Progenitor cell of endocrine pancreas (in vitro differentiated cells): ENCODE measurements around the gene BEND7. TPM values are rescaled to one million over a fixed set of nuclear protein-coding genes. Genes with fewer than 3 reads are reported as not detected.

Experiments used
- DNase-seq: peaks from one replicate; pipeline ENCODE4 v3.0.0; 2021; ENCODE audit warnings: low spot score; ENCODE audit not compliant: unreplicated experiment
- H3K27ac Mint-ChIP-seq: 2 replicates; pipeline ENCODE4 v1.8.0; 2021; ENCODE audit warnings: mild to moderate bottlenecking, moderate library complexity, mixed read lengths
- H3K27me3 Mint-ChIP-seq: 2 replicates; pipeline ENCODE4 v1.8.0; 2021; ENCODE audit warnings: mixed read lengths
- H3K36me3 Mint-ChIP-seq: 2 replicates; pipeline ENCODE4 v1.8.0; 2022; ENCODE audit warnings: mixed read lengths; ENCODE audit not compliant: insufficient read depth
- H3K4me1 Mint-ChIP-seq: 2 replicates; pipeline ENCODE4 v1.8.0; 2021; ENCODE audit warnings: low read depth, mixed read lengths
- H3K4me3 Mint-ChIP-seq: 2 replicates; pipeline ENCODE4 v1.8.0; 2021; ENCODE audit warnings: low read depth, mild to moderate bottlenecking, moderate library complexity, mixed read lengths
- H3K9me3 Mint-ChIP-seq: 2 replicates; pipeline ENCODE4 v1.8.0; 2021; ENCODE audit warnings: low read depth, mixed read lengths
- total RNA-seq: library from RNA; stranded (reverse); gene quantifications from 2 replicates; pipeline ENCODE4 v1.2.1, GENCODE V29; 2021
- TF ChIP-seq, protein P1 (sequence below): fragments of 200-600 bp; sonication (generic); IDR thresholded peaks from one replicate; pipeline ENCODE4 v1.5.0; 2021; ENCODE audit warnings: antibody characterized with exemption, mild to moderate bottlenecking; ENCODE audit not compliant: unreplicated experiment

Gene BEND7
- total RNA-seq, 1 donor from 2014 or later: 47.8 TPM

DNA sequence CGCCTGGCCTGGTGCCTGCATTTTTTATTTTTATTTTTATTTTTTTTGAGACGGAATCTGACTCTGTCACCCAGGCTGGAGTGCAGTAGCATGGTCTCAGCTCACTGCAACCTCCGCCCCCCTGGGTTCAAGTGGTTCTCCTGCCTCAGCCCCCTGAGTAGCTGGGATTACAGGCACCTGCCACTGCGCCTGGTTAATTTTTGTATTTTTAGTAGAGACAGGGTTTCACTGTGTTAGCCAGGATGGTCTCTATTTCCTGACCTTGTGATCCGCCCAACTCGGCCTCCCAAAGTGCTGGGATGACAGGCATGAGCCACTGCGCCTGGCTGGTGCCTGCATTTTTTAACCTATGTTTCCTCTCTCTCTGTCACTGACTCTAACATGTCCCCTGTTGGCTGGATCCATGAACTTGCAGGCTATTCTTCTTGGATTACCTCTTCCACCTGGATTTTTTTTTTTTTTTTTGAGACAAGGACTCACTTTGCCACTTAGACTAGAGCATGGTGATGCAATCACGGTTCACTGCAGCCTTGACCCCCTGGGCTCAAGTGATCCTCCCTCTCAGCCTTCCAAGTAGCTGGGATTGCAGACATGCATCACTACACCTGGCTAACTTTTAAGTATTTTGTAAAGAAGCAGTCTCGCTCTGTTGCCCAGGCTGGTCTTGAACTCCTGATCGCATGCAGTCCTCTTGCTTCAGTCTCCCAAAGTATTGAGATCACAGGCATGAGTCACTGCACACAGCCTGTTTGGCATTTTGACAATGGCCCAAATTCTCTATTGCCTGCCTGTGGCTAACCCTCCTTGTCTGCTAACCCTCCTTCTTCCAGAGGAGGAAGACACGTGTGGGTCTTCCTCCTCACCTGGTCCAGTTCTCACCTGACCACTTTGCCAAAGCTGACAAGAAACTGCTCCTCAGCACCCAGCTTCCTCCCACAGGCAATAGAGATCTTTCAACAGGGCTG is 34.9 kb upstream of the BEND7 start:
- Mint-ChIP-seq H3K9me3 (peaks cover 12% of the 10 kb centered on the region), H3K27me3 (peaks cover 7% of the 10 kb centered on the region), H3K27ac (no peak overlapping the region), H3K4me3 (no peak overlapping the region), H3K4me1 (no peaks in the 10 kb centered on the region), H3K36me3 (no peaks in the 10 kb centered on the region)
- TF ChIP-seq, protein P1, sequence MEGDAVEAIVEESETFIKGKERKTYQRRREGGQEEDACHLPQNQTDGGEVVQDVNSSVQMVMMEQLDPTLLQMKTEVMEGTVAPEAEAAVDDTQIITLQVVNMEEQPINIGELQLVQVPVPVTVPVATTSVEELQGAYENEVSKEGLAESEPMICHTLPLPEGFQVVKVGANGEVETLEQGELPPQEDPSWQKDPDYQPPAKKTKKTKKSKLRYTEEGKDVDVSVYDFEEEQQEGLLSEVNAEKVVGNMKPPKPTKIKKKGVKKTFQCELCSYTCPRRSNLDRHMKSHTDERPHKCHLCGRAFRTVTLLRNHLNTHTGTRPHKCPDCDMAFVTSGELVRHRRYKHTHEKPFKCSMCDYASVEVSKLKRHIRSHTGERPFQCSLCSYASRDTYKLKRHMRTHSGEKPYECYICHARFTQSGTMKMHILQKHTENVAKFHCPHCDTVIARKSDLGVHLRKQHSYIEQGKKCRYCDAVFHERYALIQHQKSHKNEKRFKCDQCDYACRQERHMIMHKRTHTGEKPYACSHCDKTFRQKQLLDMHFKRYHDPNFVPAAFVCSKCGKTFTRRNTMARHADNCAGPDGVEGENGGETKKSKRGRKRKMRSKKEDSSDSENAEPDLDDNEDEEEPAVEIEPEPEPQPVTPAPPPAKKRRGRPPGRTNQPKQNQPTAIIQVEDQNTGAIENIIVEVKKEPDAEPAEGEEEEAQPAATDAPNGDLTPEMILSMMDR: no peak
- no peak for DNase-seq

DNA sequence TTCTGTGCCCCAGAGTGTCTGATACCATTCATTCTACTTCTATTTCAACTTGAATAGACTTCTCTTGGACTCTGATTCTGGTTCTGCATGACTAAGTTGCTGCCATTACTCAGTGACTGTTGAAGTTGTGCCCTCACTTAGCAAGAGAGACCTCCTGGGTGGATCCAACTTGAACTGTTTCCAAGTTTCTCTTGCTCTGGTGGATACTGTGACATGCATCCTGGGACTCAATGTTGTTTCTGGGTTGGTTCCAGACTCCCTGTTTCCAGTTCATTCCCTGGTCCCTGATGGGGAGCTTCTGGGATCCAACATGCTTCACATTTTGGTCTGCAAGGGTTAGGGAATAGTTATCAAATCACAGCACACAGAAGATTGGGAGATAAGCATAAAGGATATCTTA is 31.8 kb upstream of the BEND7 start:
- DNase-seq: no peak
- H3K27me3 Mint-ChIP-seq: peaks cover 4% of the 10 kb centered on the region
- H3K36me3 Mint-ChIP-seq: peaks cover 2% of the 10 kb centered on the region
- TF ChIP-seq, protein P1: no peak
- no peak overlapping the region for H3K27ac Mint-ChIP-seq
- H3K4me1 Mint-ChIP-seq: peaks cover 3% of the 10 kb centered on the region
- H3K4me3 Mint-ChIP-seq: no peak overlapping the region
- H3K9me3 Mint-ChIP-seq: peaks cover 24% of the 10 kb centered on the region

DNA sequence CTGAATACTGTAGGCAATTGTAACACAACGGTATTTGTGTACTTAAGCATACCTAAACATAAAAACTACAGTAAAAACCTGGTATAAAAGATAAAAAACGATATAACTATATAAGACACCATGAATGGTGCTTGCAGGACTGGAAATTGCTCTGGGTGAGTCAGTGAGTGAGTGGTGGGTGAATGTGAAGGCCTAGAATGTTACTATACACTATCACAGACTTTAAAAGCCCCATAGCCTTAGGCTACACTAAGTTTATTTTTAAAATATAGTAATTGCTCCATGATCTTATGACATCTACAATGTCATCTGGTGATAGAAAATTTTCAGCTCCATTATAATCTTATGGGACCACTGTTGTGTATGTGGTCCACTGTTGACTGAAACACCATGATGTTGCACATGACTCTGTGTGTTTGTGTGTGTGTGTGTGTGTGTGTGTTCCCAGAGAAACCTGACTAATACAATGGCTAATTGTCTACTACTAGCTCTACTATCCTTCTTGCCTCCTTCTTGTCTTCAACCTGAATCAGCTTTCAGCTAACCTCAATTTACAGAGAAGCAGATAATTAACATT is 30.4 kb upstream of the BEND7 start:
- Mint-ChIP-seq H3K36me3 (peaks cover 2% of the 10 kb centered on the region), H3K4me3 (no peak overlapping the region), H3K4me1 (peaks cover 3% of the 10 kb centered on the region), H3K27me3 (peaks cover under 1% of the 10 kb centered on the region), H3K9me3 (peaks cover 17% of the 10 kb centered on the region), H3K27ac (no peak overlapping the region)
- DNase-seq: no peak
- TF ChIP-seq, protein P1: no peak

DNA sequence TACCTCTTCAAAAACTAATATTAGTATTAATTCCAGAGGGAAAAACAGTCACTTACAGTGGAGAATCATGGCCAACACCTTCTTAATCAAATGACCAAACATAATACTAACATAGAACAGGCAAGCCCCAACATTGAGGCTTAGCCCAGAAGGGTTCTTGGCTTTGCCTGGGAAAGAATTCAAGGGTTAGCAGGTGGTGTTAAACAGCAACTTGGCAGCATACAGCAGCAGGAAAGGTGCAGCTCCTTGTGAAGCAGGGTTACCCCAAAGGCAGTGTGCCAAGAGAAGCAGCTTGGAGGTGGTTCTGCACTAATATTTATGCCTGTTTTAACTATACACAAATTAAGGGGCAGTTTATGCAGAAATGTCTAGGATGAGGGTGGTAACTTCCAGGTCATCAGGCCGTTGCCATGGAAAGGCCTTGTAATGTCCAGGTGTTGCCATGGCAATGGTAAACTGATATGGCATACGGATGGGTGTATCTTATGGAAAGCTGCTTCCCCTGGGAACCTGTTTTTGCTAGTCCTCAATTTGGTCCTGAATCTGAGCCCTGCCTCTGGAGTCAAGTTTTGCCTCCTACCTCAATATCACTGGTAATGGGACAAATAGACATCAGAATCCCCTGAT is 27.2 kb upstream of the BEND7 start:
- no peak for DNase-seq
- H3K27ac Mint-ChIP-seq: no peak overlapping the region
- TF ChIP-seq, protein P1: no peak
- H3K27me3 Mint-ChIP-seq: no peaks in the 10 kb centered on the region
- peaks cover 16% of the 10 kb centered on the region for H3K9me3 Mint-ChIP-seq
- peaks cover 2% of the 10 kb centered on the region for H3K36me3 Mint-ChIP-seq
- no peak overlapping the region for H3K4me3 Mint-ChIP-seq
- peaks cover 8% of the 10 kb centered on the region for H3K4me1 Mint-ChIP-seq

DNA sequence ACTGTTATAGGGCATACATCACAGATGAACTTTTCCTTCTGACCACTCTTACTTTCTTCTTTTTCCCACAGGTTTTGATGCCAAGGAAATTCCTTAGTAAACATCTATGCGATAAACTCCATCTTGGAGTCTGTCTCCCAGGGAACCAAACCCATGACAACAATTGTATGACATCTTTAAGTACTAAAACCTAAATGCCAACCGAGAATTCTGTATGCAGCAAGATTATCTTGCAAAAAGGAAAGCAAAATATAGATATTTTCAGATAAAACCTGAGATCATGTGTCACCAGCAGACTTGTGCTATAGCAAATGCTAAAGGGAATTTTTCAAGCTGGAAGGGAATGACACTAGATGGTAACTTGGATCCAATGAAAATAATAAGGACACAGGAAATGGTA is 22.0 kb upstream of the BEND7 start:
- DNase-seq: no peak
- Mint-ChIP-seq H3K4me1 (peaks cover 5% of the 10 kb centered on the region), H3K27me3 (no peaks in the 10 kb centered on the region), H3K4me3 (no peak overlapping the region), H3K9me3 (peaks cover 15% of the 10 kb centered on the region), H3K36me3 (peaks cover 1% of the 10 kb centered on the region), H3K27ac (no peak overlapping the region)
- TF ChIP-seq, protein P1: no peak
